ENCODE measurements around the gene WWC1.

WWC1 gene

DNA sequence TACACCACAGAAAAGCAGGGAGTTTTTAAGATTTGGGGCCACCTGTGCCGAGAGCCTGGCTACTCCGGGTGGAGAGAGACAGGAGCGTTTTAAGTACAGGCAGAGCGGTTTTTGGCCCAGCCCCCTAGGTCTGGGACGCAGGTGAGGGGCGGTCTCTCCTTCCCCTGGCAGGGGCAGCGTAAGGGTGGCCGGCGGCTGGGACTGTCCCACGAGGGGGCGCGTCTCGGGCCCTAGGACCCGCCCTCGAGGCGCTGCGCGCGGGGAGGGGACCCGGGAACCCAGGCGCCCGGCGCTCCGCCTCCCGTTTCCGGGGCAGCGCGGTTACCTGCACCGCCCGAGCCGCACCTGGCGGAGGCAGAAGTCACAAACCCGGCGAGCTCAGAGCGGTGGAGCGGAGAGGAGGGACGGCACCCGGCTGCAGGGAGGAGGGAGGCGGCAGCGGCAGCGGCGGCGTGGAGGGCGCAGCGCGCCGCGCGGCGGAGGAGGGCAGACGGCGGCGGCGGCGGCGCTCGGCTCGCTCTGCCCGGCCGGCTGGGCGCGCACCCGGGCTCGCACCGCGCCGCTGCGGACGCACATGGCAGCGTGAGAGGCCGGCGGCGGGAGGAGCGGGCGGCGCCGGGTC is at the start of gene WWC1:
Gene WWC1, plus strand, starts transcription at position 304 of the 622 bp plus-strand sequence. CDS start 508 bp downstream, outside the sequence.
- peak; percentile 33 for DNase-seq

DNA sequence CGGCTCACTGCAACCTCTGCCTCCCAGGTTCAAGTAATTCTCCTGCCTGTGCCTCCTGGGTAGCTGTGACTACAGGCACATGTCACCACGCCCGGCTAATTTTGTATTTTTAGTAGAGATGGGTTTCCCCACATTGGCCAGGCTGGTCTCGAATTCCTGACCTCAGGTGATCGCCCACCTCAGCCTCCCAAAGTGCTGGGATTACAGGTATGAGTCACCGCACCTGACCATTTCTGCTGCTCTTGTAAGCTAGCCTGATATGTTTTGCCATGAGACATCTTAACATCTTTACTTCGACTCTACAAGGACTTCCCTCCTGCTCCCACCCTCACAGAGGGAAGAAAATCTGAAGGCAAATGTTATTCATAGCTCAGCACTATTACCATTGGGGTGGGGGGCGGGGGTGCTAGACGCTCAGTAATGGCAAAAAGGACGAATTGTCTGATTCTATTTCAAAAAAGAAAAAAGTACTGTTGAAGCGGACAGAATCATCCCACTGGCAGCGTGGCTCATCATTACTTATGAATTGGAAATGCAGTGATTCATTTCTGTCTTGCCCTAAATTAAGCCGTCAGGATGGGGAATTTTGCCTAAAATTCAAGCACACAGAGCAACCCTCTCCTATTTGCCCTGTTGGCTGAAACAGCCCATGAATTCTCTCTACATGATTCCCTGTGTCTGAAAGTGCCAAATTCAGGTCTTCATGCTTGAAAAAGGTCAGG is 46.4 kb upstream of the WWC1 start:
- no peak for DNase-seq

DNA sequence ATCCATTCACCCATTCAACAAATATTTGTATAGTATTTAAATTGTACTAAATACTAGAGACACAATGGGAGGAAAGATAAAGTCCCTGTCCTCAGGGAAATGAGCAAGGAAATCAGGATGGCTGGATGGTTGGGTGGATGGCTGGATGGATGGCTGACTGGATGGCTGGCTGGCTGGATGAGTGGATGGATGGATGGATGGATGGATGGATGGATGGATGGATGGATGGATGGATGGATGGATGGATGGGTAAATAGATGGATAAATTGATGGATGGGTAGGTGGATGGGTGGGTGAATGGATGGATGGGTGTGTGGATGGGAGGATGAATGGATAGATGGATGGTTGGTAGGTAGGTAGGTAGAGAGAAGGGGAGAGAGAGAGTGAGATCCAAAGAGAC is 41.5 kb upstream of the WWC1 start:
- DNase-seq, result no peak

DNA sequence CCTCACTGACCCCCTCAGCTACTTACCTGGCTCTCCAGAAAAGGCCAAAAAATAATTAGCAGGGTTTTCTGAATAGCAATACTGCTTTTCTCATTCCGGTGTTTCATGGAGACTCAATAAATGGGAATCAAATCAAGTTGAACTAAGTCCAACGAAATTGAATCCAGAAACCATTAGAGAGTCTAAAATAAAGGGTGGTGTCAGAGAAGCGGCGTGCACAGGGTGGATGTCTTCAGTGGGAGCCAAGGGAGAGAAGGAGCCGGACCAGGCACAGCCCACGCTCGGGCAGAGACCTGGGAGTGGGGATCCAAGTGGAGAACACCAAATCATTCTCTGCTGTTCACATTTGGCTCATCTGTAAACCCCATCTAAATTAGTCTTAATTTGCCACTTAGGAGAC is 40.2 kb upstream of the WWC1 start:
- DNase-seq, result no peak

DNA sequence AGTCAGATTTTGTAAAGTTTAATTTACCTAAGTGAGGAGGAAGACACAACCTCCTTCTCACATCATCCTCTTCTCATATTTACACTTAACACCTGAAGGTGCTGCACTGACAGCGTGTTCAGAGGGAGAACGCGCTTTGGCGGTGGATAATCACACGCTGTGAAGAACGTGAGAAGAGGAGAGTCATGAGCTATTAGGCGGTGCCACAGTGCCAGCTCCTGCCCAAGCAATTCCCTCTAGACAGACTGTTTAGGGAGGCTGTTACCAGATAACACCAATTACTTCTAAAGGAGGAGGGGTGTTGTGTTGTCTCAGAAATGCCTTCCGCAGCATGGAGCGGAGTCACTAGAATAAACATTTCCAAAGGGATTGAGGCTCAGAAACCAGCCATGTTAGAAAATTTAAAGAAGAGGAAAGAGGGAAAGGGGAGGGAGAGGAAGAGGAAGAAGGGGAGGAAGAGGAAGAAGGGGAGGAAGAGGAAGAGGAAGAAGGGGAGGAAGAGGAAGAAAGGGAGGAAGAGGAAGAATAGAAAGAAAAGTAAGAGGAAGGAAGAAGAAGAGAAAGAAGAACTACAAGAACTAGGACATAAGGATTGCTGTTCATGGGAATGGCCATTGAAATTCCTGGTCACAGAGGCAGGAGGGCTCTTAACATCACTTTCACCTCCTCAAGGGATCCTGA is 37.3 kb upstream of the WWC1 start:
- no peak for DNase-seq

DNA sequence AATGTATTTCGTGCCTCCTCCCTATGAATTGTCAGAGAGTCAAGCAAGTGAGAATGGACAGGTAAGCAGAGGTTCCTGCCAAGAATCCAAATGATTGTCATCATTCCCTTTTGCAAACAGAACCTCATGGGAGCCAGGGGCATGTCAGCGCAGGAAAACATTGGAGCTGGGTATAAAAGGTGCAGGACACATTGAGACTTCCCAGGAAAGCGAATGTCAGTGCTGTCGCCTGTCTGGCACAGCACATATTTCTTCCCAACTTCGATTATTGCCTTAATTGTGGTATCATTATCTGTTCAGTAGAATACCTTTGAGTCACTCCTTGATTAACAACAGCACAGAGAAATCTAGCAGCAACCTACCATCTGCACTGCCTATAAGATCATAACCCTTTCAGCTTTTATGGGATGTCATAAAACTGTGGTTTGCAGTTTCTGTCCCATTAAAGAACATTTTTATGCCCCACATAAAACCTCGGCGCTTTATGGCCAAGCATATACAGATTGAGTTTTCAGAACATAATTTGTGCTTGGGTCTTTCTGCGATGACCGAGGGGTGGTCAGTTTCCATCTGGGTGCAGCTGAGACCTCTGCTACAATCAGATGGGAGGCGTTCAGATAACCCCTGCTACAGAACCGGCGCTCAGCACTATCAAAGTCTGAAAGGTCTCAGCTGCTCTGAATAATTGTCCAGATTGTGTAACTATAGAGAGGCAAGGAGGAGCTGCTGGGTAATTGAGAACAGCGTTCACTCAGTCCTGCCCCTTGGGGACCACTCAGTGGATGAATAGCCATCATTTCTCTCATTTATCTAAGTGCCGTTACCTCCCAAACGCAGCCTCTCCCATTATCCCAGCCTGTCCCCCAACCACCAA is 30.9 kb upstream of the WWC1 start:
- no peak for DNase-seq

DNA sequence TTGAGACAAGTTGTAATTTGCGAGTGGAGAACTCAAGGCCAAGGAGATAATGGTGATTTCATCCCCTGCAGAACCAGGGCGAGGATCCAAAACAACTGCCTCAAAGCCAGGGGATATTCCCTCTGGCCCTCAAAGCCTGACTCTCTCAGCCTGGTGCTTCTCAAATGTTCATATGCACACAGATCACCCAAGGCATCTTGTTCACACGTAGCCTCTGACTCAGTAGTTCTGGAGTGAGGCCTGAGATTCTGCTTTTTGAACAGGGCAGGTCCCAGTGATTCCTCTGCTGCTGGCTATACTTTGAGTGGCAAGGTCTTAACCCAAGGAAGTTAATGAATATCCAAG is 30.2 kb upstream of the WWC1 start:
- DNase-seq, result no peak

DNA sequence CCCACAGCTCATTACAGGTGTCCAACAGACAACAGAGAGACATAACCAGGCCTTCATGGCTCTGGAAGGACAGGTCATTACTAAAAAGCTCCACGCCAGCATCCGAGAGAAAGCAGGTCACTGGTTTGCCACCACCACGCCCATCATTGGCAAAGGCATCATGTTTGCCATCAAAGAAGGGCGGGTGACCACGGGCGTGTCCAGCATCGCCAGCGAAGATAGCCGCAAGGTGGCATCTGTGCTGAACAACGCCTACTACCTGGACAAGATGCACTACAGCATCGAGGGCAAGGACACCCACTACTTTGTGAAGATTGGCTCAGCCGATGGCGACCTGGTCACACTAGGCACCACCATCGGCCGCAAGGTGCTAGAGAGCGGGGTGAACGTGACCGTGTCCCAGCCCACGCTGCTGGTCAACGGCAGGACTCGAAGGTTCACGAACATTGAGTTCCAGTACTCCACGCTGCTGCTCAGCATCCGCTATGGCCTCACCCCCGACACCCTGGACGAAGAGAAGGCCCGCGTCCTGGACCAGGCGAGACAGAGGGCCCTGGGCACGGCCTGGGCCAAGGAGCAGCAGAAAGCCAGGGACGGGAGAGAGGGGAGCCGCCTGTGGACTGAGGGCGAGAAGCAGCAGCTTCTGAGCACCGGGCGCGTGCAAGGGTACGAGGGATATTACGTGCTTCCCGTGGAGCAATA is 29.3 kb upstream of the WWC1 start:
- DNase-seq, result no peak

DNA sequence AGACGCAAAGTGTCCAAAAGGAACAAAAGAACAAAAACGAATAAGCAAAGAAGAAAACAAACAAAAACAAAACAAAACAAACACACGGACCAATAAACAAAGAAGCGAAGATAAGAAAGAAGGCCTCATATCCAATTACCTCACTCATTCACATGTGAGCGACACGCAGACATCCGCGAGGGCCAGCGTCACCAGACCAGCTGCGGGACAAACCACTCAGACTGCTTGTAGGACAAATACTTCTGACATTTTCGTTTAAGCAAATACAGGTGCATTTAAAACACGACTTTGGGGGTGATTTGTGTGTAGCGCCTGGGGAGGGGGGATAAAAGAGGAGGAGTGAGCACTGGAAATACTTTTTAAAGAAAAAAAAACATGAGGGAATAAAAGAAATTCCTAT is 28.3 kb upstream of the WWC1 start:
- DNase-seq, result no peak

DNA sequence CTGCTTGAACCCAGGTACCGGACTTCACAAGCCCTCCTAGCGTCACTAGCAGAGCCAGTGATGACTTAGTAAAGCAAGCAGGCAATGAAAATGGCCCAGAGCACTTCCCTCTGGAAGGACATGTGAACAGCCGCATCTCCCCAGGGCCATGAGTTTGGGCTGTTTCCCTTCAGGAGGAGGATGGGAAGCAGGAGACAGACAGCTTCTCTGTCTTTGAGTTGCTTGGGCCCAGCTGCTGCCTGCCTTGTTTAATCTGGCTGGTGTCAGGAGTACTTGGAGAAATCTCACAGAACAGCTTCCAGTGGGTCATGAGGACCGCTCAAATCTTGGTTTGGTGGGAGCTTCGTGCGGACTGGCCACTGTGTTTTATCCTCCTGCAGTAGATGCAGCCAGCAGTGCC is 25.4 kb upstream of the WWC1 start:
- DNase-seq, result no peak

DNA sequence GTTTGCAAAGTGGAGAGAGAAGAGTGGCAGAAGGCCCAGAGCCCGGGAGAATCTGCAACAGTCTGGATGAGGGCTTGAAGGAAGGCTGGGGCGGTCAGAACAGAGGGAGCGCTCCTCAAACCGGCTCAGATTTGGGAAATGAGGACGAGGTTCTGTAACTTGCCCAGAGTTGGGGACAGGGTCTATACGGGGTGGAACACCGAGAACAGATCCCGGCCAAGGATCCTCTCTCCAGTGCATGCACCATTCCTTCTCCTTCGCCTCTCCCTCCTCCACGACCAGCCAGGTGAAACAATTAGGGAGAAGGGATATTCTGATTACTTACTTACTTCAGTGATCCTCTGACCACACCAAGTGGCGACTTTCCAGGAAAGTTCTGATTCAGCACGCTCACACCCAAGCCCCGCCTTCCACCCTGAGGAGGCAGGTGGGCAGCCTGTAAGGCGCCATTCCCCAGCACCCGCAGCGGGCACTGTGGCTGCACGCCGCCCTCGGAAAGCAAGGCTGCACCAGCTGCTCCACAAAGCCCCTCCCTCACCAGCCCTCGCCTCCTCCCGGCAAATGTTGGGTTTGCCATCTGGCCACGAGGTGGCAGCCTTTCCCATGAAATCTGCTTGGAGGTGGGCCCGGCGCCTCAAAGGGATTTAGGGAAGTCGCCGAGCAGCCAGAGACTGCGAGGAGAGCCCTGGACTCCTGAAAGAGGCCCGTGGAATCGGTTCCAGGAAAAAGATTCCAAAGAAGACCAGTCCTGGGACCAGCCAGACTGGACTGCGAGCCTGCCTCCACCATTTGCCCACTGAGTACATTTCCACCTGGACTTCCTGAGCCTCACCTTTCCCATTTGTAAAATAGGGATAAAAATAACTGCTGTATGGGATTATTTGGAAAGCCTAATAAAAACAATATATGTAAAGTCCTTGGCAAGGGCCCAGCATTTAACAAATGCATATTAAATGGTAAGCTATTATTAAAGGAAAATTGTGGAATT is 22.2 kb upstream of the WWC1 start:
- DNase-seq, result peak; percentile 73

DNA sequence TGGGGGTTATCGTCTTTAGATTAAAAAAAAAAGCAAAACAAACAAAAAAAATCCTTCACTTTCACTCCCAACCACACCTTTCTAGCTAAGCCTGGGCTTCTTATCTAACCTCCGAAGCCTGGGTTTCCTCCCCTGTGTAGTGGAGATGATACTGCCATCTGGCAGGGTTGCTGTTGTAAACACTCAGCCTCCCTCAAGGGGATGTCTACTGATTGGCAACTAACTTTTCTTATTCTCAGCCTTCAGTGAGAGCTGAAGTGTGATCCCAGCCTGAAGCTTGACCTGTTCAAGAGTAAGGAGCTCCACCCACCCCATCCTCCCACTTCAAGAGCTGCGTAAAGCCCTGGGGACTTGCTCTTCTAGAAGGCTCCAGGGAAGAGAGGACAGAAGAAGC is 21.5 kb upstream of the WWC1 start:
- DNase-seq, result no peak

DNA sequence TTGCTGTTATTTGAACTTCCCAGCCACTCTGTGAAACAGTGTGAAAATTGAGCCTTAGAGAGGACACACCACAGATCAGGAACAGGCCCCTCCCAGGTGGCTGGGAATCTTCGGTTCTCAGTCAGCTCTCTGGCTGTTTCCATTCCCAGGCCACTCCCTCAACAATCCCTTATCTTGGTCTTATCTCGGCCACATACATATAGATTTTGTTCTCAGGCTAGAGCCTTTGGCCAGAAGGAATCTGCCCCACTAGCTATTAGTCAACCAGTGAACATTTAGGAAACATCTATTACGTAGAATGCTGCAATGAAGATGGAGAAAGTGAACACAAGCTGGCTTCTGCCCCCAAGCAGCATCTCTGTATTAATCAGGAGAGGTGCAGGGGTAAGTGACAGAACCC is 21.0 kb upstream of the WWC1 start:
- DNase-seq, result no peak

DNA sequence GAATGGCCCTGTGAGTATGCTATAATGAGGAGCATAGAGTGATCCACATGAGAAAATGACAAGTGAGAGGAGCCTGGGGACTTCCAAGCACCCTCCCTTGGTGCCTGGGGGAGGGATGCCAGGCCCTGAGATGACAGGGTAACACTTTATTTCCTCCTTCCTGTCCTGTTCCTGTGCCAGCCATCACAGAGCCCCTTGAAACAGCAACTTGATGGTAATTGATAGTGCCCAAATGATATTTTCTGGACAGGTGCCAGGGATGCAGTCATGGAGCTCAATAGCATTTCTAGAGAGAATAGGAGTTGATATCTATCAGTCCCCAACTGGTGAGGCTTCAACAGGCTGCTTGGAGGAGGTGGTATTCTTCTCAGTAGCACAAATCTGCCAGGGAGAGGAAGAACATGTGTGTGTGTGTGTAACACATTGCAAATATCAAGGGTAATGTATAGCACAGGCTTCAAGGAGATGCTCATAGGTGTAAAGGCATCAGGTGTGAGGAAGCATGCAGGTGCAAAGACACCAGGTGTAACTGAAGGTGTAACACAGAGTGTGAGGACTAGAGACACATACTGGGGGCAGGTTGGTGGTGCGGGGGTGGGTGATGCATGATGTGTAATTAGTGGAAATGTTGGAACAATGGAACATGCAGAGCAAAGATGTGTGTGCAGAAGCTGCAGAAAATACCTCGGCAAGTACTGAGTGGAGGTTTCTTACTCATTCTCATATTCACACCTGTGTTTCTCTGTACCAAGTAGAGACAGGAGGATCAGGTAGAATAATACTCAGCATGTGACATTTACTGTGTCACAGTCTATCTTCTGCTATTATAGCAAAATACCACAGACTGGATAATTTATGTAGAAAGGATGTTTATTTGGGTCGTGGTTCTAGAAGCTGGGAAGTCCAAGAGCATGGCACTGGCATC is 18.1 kb upstream of the WWC1 start:
- DNase-seq, result no peak

DNA sequence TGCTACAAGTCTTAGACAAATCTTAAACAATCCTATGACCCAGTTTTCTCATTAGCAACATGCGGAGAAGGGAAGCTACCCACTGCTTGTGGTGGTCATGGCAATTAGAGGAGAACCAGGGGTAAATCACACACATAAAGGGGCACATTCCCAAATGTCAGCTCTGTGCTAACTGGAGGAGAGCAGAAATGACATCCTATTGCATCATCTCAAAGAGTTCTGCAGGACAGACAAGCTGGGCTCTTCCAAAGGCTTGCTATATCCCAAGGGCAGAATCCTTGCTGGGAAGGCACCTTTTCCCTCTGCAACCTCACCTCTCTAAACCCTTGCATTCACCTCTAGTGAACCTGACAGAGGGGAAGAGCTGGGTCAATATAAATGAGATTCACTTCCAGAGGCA is 17.0 kb upstream of the WWC1 start:
- no peak for DNase-seq

DNA sequence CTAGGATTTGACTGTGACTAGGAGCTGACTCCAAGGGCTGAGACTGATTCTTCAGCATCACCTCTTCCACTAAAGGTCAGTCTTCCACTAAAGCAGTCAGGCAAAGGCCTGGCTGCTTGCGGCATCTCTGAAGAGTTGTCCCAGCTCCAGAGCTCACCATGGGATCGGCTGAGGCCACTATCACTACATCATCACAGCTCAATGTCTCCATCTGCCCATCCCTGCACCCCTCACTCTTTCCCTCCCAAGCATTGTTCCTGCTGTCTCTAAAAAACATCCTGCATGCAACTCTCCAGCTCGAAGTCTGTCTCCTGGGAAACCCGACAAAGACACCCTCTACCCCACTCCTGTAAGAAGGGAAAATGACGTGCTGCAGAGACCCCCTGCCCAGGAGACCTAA is 15.5 kb upstream of the WWC1 start:
- no peak for DNase-seq

DNA sequence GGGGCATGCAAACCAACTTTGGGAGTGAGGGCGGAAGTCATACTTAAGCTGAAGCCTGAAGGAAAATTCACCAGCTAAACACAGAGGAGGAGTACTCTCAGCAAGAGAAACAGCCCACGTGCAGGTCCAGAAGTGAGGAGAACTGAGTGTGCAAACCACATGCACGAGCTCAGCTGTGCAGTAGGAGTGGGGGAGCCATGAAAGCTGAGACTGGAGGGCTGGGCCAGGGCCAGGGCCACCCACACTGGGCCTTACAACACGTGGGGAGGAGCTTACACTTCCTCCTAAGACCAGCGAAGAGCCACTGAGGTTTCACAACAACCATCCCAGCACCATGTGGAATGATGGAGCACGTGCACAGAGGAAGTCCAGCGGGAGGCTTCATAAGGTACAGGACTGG is 9.3 kb upstream of the WWC1 start:
- no peak for DNase-seq

DNA sequence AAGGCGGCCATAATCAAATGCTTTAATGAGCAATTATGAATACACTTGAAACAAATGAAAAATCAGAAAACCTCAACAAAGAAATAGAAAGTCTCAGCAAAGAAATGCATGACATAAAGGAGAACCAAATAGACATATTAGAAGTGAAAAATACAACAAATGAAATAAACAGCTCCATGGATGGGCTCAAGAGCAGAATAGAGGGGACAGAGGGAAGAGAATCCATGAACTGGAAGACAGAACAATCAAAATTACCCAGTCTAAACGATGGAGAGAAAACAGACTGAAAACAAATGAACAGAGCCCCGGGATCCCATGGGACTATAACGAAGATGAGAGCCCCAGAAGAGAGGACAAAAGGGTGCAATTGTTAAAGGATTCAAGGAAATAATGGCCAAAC is 6.6 kb upstream of the WWC1 start:
- DNase-seq, result no peak

DNA sequence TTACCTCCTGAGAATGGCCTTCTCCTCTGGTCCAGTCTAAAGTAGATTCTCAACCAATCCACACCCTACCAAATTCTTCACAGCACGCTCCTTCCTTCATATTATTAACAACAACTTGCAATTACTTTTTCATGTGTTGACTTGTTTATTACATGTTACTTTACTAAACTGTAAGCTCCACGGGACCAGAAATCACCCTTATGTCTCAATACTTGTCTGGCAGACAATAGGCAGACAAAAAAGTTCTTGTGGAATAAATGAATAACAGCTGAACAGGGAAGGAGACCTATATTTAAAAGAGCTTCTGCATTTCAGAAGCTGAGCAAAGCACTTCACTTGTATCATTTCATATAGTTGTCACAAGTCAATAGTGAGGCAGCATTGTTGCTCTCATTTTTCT is 5.7 kb upstream of the WWC1 start:
- no peak for DNase-seq

DNA sequence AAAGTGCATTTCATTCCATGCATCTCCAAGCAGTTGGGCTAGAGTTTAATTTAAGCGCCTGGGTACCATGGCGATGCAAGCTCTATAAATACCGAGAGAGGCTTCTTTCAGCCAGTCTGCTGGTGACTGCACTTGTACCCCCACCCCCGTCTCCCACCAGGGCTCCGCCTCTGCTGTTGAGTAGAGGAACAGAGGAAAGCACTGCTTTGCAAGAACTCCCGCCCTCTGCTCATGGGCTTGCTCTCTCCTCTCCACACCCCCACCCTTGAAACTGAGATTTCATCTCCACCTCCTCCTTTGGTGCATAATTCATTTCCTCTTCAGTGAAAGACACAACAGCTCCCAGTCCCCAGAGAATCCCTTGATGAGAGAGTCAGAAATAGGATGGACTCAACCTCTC is 5.1 kb upstream of the WWC1 start:
- DNase-seq, result no peak
